ENCODE data around the gene POLD1.

GRCh38 chr19:50467566-50467965 lies 83.4 kb downstream of the POLD1 start:
- no peak for TF ChIP-seq EZH2phosphoT487 (IDR thresholded peaks at IDR 0.05)
- TF ChIP-seq CTCF (IDR thresholded peaks at IDR 0.05) = no peak

Measured in neural progenitor cell (in vitro differentiated cells).